Neutrophil (primary cell): Measurements from ENCODE around the gene LSM3.

Source experiments
- H3K27ac ChIP-seq: fragments of 200-600 bp; sonication (generic); 2 replicates; pipeline ENCODE4 v1.5.1; 2016; ENCODE audit warnings: mild to moderate bottlenecking, moderate library complexity
- H3K27me3 ChIP-seq: fragments of 200-600 bp; sonication (generic); 2 replicates; pipeline ENCODE4 v1.6.0; 2016; ENCODE audit warnings: mild to moderate bottlenecking
- H3K36me3 ChIP-seq: fragments of 200-600 bp; sonication (generic); 2 replicates; pipeline ENCODE4 v1.5.1; 2017
- H3K4me1 ChIP-seq, 2 experiments: fragments of 200-600 bp in 1 of 2; sonication (generic) in 1 of 2; 1 replicate in 1 of 2; 2 replicates in 1 of 2; pipeline versions ENCODE4 v1.5.1 to v1.6.1; 2013 to 2016; ENCODE audit warnings: low read depth in 1 of 2, low read length in 1 of 2, mild to moderate bottlenecking in 1 of 2, moderate library complexity in 1 of 2; ENCODE audit not compliant: control insufficient read depth in 1 of 2, insufficient read depth in 1 of 2
- H3K4me3 ChIP-seq, 2 experiments: fragments of 200-600 bp in 1 of 2; sonication (generic) in 1 of 2; 1 replicate in 1 of 2; 2 replicates in 1 of 2; pipeline ENCODE4 v1.5.1; 2013 to 2016; ENCODE audit warnings: low read depth in 1 of 2, low read length in 1 of 2, mild to moderate bottlenecking in 1 of 2, moderate library complexity in 1 of 2
- H3K9me3 ChIP-seq: fragments of 200-600 bp; sonication (generic); 2 replicates; pipeline ENCODE4 v1.5.1; 2016
- TF ChIP-seq, protein P1 (sequence below): fragments of 200-600 bp; sonication (generic); IDR thresholded peaks from 2 replicates; pipeline ENCODE4 v1.5.1; 2016; ENCODE audit warnings: antibody characterized with exemption

LSM3 gene

GRCh38 chr3:14211621-14212020 is 33.0 kb downstream of the LSM3 start:
- TF ChIP-seq, protein P1, sequence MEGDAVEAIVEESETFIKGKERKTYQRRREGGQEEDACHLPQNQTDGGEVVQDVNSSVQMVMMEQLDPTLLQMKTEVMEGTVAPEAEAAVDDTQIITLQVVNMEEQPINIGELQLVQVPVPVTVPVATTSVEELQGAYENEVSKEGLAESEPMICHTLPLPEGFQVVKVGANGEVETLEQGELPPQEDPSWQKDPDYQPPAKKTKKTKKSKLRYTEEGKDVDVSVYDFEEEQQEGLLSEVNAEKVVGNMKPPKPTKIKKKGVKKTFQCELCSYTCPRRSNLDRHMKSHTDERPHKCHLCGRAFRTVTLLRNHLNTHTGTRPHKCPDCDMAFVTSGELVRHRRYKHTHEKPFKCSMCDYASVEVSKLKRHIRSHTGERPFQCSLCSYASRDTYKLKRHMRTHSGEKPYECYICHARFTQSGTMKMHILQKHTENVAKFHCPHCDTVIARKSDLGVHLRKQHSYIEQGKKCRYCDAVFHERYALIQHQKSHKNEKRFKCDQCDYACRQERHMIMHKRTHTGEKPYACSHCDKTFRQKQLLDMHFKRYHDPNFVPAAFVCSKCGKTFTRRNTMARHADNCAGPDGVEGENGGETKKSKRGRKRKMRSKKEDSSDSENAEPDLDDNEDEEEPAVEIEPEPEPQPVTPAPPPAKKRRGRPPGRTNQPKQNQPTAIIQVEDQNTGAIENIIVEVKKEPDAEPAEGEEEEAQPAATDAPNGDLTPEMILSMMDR: no peak
- no peaks in the 10 kb centered on the region for H3K27me3 ChIP-seq
- H3K4me1 ChIP-seq: no peaks in the 10 kb centered on the region
- no peaks in the 10 kb centered on the region for H3K9me3 ChIP-seq
- H3K27ac ChIP-seq: no peak overlapping the region
- no peak overlapping the region for H3K4me3 ChIP-seq
- no peaks in the 10 kb centered on the region for H3K36me3 ChIP-seq

DNA sequence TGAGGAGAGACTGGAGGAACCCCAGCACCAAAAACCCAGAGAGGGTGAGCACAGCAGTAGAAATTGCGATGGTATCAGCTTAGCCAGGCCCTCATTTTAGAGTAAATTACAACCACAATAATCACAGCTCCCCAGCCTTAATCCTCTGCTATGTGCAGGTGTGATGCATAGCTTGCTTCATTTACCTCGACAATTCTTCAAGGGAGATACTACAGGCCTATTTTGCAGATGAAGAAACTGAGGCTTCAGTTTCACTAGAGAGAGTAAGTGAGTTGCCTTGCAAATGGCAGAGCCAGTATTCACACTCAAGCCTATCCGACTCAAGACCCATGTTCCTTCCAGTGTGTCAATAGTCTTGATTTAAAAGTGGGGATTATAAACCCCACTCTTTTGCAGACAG is 33.4 kb downstream of the LSM3 start:
- TF ChIP-seq, protein P1: no peak
- no peaks in the 10 kb centered on the region for H3K4me1 ChIP-seq
- no peaks in the 10 kb centered on the region for H3K27me3 ChIP-seq
- no peaks in the 10 kb centered on the region for H3K36me3 ChIP-seq
- no peaks in the 10 kb centered on the region for H3K9me3 ChIP-seq
- no peak overlapping the region for H3K4me3 ChIP-seq
- H3K27ac ChIP-seq: no peak overlapping the region

DNA sequence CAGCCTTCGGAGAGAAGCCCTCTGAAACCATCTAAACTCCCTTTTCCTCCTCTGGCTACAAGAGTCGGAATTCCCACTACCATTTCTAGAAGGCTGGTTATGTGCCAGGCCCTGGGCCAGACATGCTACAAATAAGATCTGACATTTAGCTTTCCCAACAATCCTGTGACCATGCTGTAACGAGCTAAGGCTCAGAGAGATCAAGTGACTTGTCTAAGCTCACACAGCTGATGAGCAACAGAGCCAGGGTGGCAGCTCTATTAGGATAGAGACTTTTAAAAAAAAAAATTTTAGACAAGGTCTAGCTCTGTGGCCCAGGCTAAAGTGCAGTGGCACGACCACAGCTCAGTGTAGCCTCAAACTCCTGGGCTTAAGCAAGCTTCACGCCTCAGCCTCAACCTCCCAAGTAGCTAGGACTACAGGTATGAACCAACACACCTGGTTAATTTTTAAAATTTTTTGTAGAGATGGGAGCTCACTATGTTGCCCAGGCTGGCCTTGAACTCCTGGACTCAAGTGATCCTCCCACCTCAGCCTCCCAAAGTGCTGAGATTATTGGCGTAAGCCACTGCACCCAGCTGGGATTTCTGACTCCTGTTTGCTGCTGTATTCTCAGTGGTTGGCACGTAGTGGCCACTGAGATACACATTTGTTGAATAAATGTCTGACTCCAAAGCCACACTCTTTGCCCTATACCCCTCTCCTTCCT is 34.6 kb downstream of the LSM3 start:
- TF ChIP-seq, protein P1: no peak
- Histone ChIP-seq H3K4me3 (no peak overlapping the region), H3K27ac (no peak overlapping the region), H3K9me3 (no peaks in the 10 kb centered on the region), H3K27me3 (no peaks in the 10 kb centered on the region), H3K4me1 (no peaks in the 10 kb centered on the region), H3K36me3 (no peaks in the 10 kb centered on the region)

GRCh38 chr3:14214764-14215163 is 36.1 kb downstream of the LSM3 start:
- no peaks in the 10 kb centered on the region for H3K9me3 ChIP-seq
- no peaks in the 10 kb centered on the region for H3K27me3 ChIP-seq
- TF ChIP-seq, protein P1: no peak

GRCh38 chr3:14216257-14217048 is 37.8 kb downstream of the LSM3 start:
- H3K27me3 ChIP-seq: no peaks in the 10 kb centered on the region
- no peaks in the 10 kb centered on the region for H3K36me3 ChIP-seq
- H3K4me1 ChIP-seq: no peaks in the 10 kb centered on the region
- no peak overlapping the region for H3K27ac ChIP-seq
- H3K9me3 ChIP-seq: no peaks in the 10 kb centered on the region
- peak overlapping the region in 1 of 2 experiments; percentile 46 for H3K4me3 ChIP-seq
- TF ChIP-seq, protein P1: no peak

More at GRCh38 chr3:14214764-14215163, 36.1 kb downstream of the LSM3 start:
- H3K4me3 ChIP-seq: no peak overlapping the region
- H3K36me3 ChIP-seq: no peaks in the 10 kb centered on the region
- H3K27ac ChIP-seq: no peak overlapping the region
- H3K4me1 ChIP-seq: no peaks in the 10 kb centered on the region
